ENCODE results near the gene EGLN3.

Gene EGLN3

DNA sequence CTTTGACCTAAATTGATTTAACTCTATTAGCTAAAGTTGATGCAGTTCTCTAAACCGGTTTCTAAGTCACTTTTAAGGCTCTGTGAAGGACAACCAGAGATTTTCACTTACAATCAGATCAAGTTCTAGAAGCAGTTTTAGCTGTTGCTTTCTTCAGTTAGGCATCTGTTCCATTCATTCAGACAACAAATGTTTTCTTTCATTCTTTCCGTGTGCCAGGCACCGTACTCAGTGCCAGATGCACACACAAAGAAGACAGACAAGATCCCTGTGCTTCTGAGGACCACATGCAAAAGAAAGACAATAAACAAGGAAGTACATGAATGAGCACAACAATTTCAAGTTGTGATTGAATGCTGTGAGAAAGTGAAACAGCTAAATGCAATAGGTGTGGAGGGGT, 11.1 kb upstream of the EGLN3 start:
- Histone ChIP-seq H3K27me3 (ENCODE audit: insufficient read depth, poor library complexity, severe bottlenecking) (no peaks in the 10 kb centered on the region), H3K9me3 (ENCODE audit: severe bottlenecking) (no peaks in the 10 kb centered on the region), H3K4me3 (ENCODE audit: severe bottlenecking) (no peak overlapping the region), H3K36me3 (ENCODE audit: low read depth) (no peaks in the 10 kb centered on the region), H3K27ac (ENCODE audit: poor library complexity, severe bottlenecking) (no peak overlapping the region), H3K4me1 (ENCODE audit: insufficient read depth, poor library complexity, severe bottlenecking) (no peaks in the 10 kb centered on the region)
- TF ChIP-seq, protein P1, sequence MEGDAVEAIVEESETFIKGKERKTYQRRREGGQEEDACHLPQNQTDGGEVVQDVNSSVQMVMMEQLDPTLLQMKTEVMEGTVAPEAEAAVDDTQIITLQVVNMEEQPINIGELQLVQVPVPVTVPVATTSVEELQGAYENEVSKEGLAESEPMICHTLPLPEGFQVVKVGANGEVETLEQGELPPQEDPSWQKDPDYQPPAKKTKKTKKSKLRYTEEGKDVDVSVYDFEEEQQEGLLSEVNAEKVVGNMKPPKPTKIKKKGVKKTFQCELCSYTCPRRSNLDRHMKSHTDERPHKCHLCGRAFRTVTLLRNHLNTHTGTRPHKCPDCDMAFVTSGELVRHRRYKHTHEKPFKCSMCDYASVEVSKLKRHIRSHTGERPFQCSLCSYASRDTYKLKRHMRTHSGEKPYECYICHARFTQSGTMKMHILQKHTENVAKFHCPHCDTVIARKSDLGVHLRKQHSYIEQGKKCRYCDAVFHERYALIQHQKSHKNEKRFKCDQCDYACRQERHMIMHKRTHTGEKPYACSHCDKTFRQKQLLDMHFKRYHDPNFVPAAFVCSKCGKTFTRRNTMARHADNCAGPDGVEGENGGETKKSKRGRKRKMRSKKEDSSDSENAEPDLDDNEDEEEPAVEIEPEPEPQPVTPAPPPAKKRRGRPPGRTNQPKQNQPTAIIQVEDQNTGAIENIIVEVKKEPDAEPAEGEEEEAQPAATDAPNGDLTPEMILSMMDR (IDR thresholded peaks at IDR 0.05; ENCODE audit: poor library complexity, severe bottlenecking) = no peak
- DNase-seq (ENCODE audit: low spot score) (no peak), ATAC-seq (ENCODE audit: low read depth) (no peak)

DNA sequence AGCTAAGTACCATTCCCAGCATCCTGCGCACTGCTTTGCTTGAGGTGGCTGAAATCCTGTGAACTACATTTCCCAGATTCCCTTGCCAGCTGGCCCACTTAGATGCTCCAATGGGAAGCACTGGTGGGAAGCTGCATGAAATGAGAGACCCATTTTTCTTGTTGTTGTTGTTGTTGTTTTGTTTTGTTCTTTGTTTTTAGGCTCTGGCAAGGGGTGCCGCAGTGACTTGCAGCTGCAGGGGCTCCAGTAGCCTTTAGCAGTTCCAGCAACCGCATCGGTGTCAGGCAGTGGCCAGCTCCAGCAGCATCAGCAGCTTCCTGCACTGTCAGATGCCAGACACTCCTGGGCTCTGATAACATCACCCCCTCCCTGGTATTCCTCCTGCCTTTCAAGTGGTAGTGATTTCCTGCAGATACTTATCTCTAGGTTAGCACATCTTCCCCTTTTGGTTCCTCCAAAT, 8.8 kb upstream of the EGLN3 start:
- no peak for DNase-seq (ENCODE audit: low spot score)
- ATAC-seq (ENCODE audit: low read depth) = no peak
- H3K36me3 ChIP-seq (ENCODE audit: low read depth) = no peaks in the 10 kb centered on the region
- TF ChIP-seq, protein P1 (IDR thresholded peaks at IDR 0.05; ENCODE audit: poor library complexity, severe bottlenecking) = no peak
- H3K27ac ChIP-seq (ENCODE audit: poor library complexity, severe bottlenecking) = no peak overlapping the region
- no peak overlapping the region for H3K4me3 ChIP-seq (ENCODE audit: severe bottlenecking)
- no peaks in the 10 kb centered on the region for H3K27me3 ChIP-seq (ENCODE audit: insufficient read depth, poor library complexity, severe bottlenecking)
- no peaks in the 10 kb centered on the region for H3K9me3 ChIP-seq (ENCODE audit: severe bottlenecking)
- no peaks in the 10 kb centered on the region for H3K4me1 ChIP-seq (ENCODE audit: insufficient read depth, poor library complexity, severe bottlenecking)

DNA sequence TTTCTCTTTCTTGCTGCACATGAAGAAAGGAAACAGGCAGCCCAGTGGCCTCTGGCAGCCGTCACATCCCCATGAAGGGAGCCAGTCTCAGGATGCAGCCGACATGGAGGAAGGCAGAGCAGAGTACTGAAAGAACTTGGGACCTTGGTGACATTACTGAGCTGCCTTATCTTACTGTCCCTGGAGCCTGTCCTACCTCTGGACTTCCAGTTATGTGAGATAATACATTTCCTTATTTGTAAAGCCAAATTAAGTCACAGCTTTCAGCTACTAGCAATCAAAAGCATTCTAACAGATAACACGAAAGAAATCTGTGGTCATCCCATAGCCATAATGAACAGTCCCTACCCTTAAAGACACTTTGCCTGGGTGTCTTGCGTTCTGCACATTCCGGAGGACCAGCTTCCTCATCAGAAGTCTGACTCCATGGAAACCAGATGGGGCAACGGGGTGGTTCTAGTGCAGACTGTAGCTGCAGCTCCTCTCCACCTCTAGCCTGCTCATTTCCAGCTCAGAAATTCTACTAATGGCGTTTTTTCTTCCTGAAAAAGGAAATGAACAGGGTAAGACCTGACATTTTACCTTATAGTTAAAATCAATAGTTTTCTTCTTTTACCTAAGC, 7.8 kb upstream of the EGLN3 start:
- Histone ChIP-seq H3K36me3 (ENCODE audit: low read depth) (no peaks in the 10 kb centered on the region), H3K4me3 (ENCODE audit: severe bottlenecking) (no peak overlapping the region), H3K27ac (ENCODE audit: poor library complexity, severe bottlenecking) (no peak overlapping the region), H3K9me3 (ENCODE audit: severe bottlenecking) (no peaks in the 10 kb centered on the region), H3K4me1 (ENCODE audit: insufficient read depth, poor library complexity, severe bottlenecking) (no peaks in the 10 kb centered on the region), H3K27me3 (ENCODE audit: insufficient read depth, poor library complexity, severe bottlenecking) (no peaks in the 10 kb centered on the region)
- TF ChIP-seq, protein P1 (IDR thresholded peaks at IDR 0.05; ENCODE audit: poor library complexity, severe bottlenecking) = no peak
- DNase-seq (ENCODE audit: low spot score) (no peak), ATAC-seq (ENCODE audit: low read depth) (no peak)

DNA sequence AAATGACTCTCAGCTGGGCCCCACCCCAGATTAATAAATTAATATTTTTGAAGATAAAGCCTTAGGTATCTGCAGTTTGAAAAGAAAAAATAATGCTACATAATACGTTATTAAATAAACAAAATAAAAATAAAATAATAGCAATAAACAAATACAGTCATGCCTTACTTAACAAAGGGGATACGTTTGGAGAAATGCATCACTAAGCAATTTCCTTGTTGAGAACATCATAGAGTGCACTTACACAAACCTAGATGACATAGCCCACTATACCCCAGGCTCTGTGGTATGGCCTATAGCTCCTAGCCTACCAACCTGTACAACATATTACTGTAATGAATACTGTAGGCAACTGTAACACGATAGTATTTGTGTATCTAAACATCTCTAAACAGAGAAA, 7.1 kb upstream of the EGLN3 start:
- Histone ChIP-seq H3K36me3 (ENCODE audit: low read depth) (no peaks in the 10 kb centered on the region), H3K9me3 (ENCODE audit: severe bottlenecking) (no peaks in the 10 kb centered on the region), H3K4me3 (ENCODE audit: severe bottlenecking) (no peak overlapping the region), H3K27ac (ENCODE audit: poor library complexity, severe bottlenecking) (no peak overlapping the region), H3K27me3 (ENCODE audit: insufficient read depth, poor library complexity, severe bottlenecking) (no peaks in the 10 kb centered on the region), H3K4me1 (ENCODE audit: insufficient read depth, poor library complexity, severe bottlenecking) (no peaks in the 10 kb centered on the region)
- TF ChIP-seq, protein P1 (IDR thresholded peaks at IDR 0.05; ENCODE audit: poor library complexity, severe bottlenecking) = no peak
- no peak for ATAC-seq (ENCODE audit: low read depth)
- DNase-seq (ENCODE audit: low spot score) = no peak

DNA sequence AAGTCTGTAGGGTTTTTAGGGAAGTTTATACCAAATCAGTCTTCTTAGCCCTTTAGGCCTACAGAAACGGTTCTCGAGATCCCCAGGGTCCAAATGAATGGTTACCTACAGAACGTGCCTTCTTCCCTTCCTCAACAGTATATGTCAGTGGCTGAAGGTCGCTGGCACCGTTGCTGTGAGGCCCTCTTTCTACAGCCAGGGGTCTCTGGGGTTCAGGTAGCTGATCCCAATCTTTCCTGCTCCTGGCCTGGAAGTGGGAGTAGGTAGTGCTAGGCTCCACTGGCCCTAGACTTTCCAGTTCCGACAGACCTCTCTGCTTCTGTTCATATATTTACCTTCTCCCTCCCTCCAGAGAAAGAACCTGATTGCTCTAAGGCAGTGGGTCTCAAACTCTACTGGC, 6.4 kb upstream of the EGLN3 start:
- no peaks in the 10 kb centered on the region for H3K36me3 ChIP-seq (ENCODE audit: low read depth)
- no peak for DNase-seq (ENCODE audit: low spot score)
- no peaks in the 10 kb centered on the region for H3K4me1 ChIP-seq (ENCODE audit: insufficient read depth, poor library complexity, severe bottlenecking)
- ATAC-seq (ENCODE audit: low read depth) = no peak
- H3K4me3 ChIP-seq (ENCODE audit: severe bottlenecking) = no peak overlapping the region
- TF ChIP-seq, protein P1 (IDR thresholded peaks at IDR 0.05; ENCODE audit: poor library complexity, severe bottlenecking) = no peak
- H3K9me3 ChIP-seq (ENCODE audit: severe bottlenecking) = no peaks in the 10 kb centered on the region
- H3K27me3 ChIP-seq (ENCODE audit: insufficient read depth, poor library complexity, severe bottlenecking) = no peaks in the 10 kb centered on the region
- no peak overlapping the region for H3K27ac ChIP-seq (ENCODE audit: poor library complexity, severe bottlenecking)

Measured in RWPE2 (cell line).